ENCODE measurements around the gene HOXC13.

HOXC13 gene, protein sequence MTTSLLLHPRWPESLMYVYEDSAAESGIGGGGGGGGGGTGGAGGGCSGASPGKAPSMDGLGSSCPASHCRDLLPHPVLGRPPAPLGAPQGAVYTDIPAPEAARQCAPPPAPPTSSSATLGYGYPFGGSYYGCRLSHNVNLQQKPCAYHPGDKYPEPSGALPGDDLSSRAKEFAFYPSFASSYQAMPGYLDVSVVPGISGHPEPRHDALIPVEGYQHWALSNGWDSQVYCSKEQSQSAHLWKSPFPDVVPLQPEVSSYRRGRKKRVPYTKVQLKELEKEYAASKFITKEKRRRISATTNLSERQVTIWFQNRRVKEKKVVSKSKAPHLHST

DNA sequence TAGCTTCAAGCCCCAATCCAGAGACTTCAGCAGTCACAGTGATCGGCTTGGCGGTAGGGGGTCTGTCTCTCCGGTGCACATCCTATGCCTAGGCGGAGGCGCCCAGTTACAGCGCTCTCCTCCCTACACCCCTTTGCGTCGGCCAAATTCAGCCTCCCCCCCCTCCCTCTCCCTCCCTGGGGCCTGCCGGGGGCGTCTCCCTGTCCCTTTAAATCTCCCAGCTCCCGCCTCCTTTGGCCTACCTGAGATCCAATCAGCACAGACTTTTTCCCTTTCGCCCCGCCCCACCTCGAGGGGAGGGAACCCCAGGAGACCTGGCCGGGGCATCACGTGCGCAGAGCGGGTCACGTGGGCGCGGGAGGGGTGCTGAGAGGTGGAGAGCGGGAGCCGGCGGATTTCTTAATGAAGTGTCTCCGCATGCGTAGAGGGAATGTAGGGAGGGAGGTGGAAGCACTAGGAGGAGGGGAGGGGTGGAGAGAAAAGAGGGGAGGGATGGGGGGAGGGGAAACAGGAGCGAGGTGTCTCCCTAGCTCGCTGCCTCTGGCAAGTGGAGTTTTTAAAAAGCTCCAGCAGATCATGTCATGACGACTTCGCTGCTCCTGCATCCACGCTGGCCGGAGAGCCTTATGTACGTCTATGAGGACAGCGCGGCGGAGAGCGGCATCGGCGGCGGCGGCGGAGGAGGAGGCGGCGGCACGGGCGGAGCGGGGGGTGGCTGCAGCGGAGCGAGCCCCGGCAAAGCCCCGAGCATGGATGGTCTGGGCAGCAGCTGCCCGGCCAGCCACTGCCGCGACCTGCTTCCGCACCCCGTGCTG, at the start of gene HOXC13:
TSS of gene HOXC13 (plus strand) at position 506 of the 815 bp plus-strand sequence. CDS start at position 582, 76 bp downstream.
- peak; percentile 100 for DNase-seq

DNA sequence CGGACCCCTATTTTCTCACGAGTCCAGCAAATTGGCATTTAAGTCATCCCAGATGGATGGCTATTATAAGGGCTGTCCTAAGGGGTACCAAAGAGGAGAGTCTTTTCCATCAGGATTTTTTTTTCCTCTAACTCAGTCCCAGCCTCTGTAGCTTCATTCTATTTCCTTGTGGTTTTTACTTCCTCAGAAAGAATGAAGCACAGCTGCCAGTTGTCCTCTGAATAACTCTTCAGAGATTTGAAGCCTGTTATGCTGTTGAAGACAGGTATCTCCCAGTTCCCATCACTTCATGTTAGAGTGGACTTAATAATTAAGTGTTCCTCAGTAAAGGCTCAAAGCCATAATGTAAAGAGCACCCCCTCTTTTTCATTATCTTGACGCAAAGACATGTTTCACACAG, 48.5 kb upstream of the HOXC13 start:
- in situ Hi-C loops (cut with HindIII; ENCODE audit: low pct_ligation_motif_present, low pct_unique_long_range_greater_than_20kb, low sequenced_read_pairs), result no loop called here
- no peak for DNase-seq

More for the DNA sequence above, at the start of gene HOXC13:
- in situ Hi-C loops (cut with HindIII; ENCODE audit: low pct_ligation_motif_present, low pct_unique_long_range_greater_than_20kb, low sequenced_read_pairs), result no loop called here

DNA sequence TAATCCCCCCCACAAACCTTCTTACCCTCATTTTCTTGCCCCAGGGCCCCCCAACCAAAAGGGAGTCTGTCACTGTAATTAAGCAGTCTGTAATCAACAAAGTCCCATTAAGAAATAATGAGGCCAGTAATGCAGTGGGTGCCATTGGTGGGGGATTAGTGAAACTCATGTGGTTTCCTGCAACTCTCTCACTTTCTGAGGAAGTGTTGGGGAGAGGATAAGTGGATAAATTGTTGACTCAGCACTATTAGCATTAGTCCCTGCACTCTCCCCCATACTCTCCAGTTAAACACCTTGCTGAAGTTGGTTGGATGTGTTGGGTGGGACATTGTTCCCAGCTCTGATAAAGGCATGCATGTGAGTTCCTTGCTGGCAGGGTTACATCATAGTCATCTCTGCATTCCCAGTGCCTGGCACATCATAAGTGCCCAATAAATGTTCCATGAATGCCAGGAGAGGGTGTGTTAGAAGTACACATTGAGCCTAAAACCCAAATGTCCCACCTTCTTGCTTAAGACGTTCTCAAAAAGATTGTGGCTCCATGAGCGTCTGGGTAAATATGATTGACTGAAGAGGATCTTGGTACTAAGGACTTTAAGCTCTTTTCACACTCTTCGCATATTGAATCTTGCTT, 45.8 kb upstream of the HOXC13 start:
- in situ Hi-C loops (cut with HindIII; ENCODE audit: low pct_ligation_motif_present, low pct_unique_long_range_greater_than_20kb, low sequenced_read_pairs), result no loop called here
- no peak for DNase-seq

DNA sequence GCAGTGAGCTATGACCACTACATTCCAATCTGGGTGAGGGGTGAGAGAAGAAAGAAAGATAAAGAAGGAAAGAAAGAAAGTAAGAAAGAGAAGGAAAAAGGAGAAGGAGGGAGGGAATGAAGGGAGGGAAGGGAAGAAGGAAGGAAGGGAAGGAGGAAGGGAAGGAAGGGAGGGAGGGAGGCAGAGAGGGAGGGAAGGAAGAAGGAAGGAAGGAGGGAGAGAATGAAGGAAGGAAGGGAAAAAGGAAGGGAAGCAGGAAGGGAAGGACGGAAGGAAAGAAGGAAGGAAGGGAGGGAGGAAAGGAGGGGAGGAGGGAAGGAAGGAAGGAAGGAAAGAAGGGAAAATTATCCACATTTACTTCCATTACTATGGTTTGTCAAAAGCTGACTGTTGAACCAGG, 39.4 kb upstream of the HOXC13 start:
- no peak for DNase-seq
- in situ Hi-C loops (cut with HindIII; ENCODE audit: low pct_ligation_motif_present, low pct_unique_long_range_greater_than_20kb, low sequenced_read_pairs), result no loop called here

DNA sequence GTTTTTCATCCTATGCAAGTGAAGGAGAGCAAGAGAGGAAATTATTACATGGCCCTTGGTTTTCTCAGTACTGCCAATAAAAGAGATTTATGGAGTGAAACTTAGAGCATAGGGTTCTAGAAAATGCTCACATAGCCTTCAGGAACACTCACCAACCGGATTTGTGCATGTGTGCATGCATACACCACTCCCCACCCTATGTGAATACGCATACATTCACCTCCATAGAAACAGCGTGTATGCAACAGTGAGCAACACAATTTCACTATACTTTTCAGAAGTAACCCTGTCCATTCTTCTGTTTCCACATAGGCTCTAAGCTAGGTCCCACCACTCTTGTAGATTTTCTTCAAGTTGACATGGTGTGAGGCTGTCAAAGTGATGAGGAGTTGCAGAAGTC, 31.5 kb upstream of the HOXC13 start:
- in situ Hi-C loops (cut with HindIII; ENCODE audit: low pct_ligation_motif_present, low pct_unique_long_range_greater_than_20kb, low sequenced_read_pairs), result no loop called here
- no peak for DNase-seq

DNA sequence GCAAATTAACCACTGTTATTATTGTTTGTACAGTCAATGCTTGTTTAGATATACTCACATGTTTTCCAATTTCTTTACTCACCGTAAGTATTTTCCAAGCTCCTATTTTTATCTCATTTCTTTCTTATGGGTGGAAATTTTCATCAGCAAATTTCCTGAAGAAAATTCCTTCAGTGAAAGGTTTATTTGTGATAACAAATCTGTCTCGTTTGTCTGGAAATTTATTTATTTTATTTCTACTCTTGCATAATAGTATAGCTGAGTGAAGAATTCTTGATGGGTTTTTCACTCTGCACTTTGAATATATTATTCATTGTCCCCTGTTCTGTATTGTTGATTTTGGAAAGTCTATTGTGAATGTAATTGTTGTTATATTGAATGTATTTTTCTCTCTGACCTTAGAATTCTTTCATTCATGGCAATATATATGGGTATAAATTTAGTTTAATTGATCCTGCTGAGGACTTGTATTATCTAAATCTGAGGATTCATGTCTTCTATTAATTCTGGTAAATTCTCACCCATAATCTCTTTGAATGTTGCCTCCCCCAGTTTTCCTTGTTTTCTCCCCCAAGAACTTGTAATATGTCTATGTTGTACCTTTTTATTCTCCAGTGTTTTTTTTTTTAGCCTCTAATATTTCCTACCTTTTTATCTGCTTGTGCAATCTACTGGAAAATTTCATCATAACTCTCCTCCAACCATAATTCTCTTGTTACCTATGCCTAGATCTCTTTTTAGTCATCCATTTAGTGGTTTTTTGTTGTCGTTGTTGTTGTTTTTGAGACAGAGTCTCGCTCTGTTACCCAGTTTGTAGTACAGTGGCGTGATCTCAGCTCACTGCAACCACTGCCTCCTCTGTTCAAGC, 21.6 kb upstream of the HOXC13 start:
- in situ Hi-C loops (cut with HindIII; ENCODE audit: low pct_ligation_motif_present, low pct_unique_long_range_greater_than_20kb, low sequenced_read_pairs), result no loop called here
- no peak for DNase-seq

DNA sequence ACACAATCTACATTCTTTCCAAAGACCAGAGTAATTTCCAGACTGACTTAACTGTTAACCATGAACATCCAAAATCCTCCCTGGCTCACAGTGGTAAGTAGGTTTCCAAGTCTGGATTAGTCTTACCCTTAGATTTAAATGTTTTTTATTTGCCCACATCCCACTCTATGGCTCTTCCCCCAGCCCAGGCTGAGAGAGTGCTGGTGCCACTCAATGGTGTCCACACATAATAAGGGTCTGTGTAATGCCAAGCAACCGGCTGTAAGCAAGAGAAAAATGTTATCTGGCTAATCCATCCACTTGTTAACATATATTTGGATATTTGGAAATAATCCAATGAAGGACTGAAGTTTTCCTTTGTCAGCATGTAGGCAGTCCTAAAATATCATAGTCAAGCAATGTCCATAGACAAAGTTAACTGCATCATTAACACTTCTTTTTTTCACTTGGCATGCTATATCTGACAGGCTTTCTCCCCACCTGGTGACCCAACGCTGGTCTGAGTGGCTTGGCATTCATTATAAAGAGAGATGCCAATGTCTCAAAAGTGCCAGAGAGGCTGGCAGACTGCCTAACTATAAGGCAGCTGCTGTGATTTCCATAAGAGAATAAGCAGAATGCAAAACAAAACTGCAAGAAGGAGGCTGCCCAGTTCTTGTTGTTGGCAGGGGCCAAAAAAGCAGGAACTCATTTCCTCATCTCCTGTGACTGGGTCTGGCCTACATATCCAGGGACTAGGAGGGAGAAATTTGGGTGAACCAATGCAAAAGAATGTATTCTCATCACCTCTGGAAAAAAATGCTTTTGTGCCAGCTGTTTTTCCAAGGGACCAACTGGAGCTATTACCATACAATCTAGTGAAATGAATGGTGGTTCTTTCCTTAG, 13.9 kb upstream of the HOXC13 start:
- DNase-seq, result no peak
- in situ Hi-C loops (cut with HindIII; ENCODE audit: low pct_ligation_motif_present, low pct_unique_long_range_greater_than_20kb, low sequenced_read_pairs), result loop anchor here (10.0 kb wide), 1 partner anchor 60 kb away; no protein-coding TSS in a partner anchor

DNA sequence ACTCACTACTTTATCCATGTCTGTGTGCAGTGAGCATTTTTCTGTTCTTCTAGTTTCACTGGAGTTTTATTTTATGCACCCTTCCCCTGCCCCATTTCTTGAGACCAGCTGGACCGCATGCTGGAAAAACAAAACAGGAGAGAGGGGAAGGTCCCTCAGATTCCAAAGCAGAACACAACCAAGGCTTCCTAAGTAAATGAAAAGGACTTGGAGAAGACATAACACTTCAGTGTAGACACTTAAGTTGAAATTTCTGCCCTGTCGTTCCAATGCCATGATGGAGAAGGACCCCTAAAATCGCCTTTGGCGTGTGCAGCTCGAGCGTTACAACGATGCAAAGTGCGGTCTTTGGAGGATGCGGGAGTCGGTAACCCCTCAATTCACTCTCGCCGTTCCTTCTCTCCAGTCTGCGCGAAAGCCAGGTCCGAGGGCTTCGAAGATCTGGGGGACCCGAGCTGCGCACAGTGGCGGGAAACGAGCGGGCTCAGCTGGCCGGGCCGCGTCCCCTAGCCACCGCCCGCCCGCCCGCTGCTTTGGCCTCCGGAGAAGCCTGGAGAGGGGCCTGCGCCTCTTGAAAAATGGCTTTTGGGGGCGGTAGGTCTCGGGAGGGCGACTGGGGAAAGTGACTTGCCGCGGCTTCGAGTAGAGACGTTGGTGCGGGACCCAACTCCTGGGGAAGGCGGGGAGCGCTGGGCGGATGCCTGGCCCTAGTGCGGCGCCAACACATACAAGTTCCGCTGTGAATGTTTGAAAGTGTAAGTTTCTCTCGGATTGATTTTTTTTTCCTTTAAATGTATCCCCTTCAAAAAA, 11.2 kb upstream of the HOXC13 start:
- DNase-seq, result no peak
- in situ Hi-C loops (cut with HindIII; ENCODE audit: low pct_ligation_motif_present, low pct_unique_long_range_greater_than_20kb, low sequenced_read_pairs), result loop anchor here (10.0 kb wide), 1 partner anchor 63 kb away; no protein-coding TSS in a partner anchor

DNA sequence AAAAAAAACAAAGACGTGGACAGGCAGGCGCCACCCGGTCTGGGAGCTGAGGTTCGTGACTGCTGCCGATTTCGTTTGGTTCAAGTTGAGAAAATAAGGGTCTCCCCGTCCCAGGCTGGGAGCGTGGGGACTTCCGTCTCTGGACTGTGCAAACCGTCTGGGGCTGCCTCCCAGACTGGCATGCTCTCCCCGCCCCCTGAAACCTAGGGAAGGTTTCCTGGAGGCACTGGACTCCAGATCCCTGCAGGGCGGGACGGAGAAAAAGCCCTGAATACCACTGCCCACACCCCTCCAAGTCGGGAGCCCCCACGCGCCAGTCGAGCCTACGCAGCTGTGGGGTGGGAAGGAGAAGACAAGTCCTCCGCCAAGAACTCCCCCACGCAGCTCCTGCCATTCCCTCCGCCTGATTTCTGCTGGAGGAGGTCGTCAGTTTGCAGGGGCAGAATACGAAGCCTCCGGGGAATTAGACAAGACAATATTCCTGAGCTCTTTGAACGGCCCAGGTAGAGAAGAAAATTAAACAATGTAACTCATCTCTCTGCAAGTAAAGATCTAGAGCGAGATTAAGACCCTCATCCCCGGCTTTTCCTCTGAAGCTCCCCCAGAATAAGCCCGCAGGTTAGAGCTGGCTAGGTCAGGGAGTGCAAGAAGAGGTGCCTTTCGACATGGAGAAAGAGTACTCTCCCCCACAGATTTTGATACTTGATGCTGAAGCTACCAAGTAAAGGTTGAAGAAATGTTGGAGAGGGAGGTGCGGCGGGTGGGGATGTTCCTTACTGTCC, 10.4 kb upstream of the HOXC13 start:
- in situ Hi-C loops (cut with HindIII; ENCODE audit: low pct_ligation_motif_present, low pct_unique_long_range_greater_than_20kb, low sequenced_read_pairs), result loop anchor here (10.0 kb wide), 1 partner anchor 63 kb away; no protein-coding TSS in a partner anchor
- DNase-seq, result no peak

DNA sequence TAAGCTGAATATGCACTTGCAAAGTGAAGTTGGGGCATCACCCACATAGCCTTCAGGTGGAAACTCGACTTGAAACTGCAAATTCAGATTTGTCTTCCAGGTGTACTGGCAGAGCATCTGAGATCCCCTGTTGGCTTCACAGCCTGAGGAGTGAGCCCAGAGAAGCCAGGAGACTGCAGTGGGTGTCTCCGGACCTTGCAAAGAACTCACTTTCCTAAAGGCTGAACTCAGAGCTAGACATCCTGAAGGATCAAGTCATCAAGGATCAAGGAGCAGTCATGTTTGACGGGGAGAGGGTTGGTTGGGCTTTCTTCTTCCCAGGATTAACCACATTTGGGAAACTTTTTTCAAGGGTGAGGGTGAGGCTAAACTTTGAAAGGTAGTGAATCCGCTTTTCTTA, 9.1 kb upstream of the HOXC13 start:
- in situ Hi-C loops (cut with HindIII; ENCODE audit: low pct_ligation_motif_present, low pct_unique_long_range_greater_than_20kb, low sequenced_read_pairs), result loop anchor here (10.0 kb wide), 1 partner anchor 65 kb away; no protein-coding TSS in a partner anchor
- no peak for DNase-seq

DNA sequence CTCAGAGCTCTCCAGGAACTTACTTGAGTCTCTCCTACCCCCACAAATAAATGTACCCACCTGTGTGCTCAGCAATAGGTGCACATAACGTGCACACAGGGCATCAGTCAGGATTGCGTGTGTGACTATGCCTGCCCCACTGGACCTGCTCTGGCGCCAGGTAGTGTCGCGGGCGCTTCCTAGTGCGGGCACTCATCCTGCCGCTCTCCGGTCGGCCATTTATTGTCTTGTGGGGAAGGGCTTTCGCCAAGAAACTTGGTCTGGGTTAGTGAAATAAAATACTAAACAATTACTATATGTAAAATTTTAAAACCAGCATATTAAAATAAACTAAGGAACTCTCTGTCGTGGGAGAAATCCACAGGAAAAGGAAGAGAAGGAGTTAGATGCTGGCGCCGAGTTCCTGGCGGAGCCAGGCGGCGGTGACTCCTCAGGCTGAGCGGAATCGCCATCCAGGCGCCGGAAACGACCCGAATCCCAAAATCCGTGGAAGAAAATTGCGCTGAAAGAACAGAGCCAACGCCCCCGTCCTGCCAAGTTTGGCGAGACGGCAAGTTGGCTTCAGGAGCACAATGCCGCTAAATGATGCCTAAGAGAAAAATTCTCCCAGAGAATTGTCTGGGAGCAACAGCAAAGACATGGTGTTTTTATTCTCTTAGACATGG, 7.9 kb upstream of the HOXC13 start:
- in situ Hi-C loops (cut with HindIII; ENCODE audit: low pct_ligation_motif_present, low pct_unique_long_range_greater_than_20kb, low sequenced_read_pairs), result no loop called here

DNA sequence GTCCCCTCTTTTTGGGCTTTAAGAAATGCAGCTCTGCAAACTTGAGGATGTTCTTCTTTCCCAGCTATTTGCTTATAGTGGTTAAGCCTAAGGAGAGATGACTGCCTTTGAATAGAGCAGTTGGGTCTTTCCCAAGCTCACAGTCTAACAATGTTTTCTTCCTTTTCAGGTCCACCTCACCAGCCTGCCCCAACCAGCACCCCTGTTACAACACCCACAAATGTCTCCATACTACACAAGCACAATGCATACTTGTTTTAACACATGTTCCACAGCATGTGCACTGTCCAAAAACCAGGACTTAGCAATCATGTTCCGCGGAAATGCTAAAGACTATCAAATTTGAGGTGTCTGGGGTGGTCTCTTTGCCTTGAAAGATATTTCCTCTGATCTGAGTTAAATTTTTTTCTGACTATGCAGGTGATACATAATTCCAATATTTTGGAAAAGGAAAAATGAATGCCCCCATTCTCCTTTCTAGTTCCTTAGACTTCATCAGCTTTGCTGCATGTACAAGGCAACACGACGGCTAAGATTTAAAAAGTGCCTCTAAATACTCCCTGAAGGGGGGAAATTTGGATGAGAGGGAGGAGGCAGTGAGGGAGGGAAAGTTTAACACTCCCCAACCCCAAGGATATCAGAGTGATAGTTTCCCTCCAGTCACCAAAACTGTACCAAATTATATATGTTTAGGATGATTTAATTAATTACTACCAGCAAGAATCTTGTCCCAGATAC, 6.6 kb upstream of the HOXC13 start:
- in situ Hi-C loops (cut with HindIII; ENCODE audit: low pct_ligation_motif_present, low pct_unique_long_range_greater_than_20kb, low sequenced_read_pairs), result no loop called here
- DNase-seq, result no peak

More for the DNA sequence above, 7.9 kb upstream of the HOXC13 start:
- DNase-seq, result no peak

DNA sequence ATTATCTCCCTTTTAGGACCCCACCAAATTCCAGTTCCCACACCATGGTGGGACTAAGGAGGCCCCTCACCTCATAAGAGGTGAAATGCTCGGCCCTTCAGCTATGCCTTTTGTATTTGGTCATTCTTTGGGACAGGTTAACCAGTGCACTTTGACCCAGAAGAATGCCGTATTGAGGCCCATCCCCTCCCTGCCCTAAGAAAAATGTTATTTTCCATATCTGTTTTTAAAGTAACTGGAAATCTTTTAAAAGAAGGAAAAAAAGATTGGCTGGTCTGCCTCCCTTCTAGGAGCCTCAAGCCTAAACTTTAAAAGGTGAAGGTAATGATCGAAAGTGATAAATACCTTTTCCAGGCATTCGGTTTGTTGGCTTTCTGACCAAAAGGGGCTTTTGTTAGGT, 5.7 kb upstream of the HOXC13 start:
- DNase-seq, result no peak
- in situ Hi-C loops (cut with HindIII; ENCODE audit: low pct_ligation_motif_present, low pct_unique_long_range_greater_than_20kb, low sequenced_read_pairs), result no loop called here

DNA sequence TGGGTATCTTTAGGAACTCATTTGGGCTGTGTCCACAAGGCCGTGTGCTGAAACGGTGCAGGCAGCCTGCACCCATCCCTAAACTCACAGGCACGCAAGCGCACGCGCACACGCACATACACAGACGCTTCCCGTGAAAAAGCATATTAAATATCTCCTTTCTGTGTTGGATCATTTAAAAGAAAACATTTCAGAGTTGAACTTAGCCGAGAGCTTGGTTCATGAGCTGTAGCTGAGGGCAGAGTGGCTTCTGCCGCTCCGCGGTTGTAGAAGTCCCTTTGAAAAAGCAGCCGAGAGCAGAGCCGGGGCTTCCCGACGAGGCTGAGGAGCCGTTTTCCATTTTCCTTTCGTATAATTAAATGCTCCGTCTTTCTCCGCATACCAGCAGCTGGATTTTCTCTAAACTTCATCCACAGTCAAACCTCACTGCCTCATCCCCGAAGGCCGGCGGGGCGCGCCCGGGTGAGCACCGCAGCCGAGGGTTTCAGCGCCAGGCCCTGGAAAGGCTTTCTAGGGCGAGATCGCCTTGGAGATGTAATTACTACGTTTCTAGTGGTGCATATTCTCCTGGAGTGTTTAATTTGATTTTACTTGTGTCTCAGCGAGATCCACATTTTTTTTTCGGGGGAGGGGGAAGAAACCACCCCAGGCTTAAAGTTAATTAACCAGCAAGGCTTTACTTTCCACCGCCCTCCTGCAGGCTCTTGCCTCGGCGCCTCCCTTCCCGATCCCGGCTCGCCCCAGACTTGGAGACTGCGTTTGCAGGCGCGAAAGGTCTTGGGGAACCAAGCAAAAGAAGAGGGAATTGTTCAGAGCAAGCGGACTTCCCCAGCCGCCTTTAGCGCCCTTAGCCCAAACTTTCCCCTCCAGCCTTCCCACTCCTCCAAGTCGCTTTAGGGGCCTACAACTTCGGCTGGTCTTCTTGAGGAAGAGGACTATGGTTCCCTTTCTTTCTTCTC, 3.0 kb upstream of the HOXC13 start:
- in situ Hi-C loops (cut with HindIII; ENCODE audit: low pct_ligation_motif_present, low pct_unique_long_range_greater_than_20kb, low sequenced_read_pairs), result no loop called here
- no peak for DNase-seq

All from ACHN (cell line).